Frontal cortex (tissue), 1 donor: Measurements from ENCODE around the gene MTOR. TPM values are rescaled to one million over a fixed set of nuclear protein-coding genes. Genes with fewer than 3 reads are reported as not detected.

Source experiments
- small RNA-seq: library from RNA; depleted of rRNA; stranded (forward); fragments of <200 nt; gene quantifications from one replicate; pipeline ENCODE3, GENCODE V24; 2014
- total RNA-seq: library from RNA; depleted of rRNA; stranded (reverse); fragments of >200 nt; gene quantifications from one replicate; pipeline ENCODE4 v1.2.3, GENCODE V29; 2014

Gene MTOR
- total RNA-seq, 1 donor from 2014 or later, result 38.7 TPM

Small RNA genes lying within 50 kb of the gene (small RNA-seq; reads per million reads assigned to genes)
- gene RNU6-291P, result not detected
- not detected for gene RNU6-537P
- not detected for gene RPL39P6

Other genes starting within 250 kb of the MTOR start
- 101 TPM for gene TARDBP, start 249.9 kb downstream of the MTOR start, total RNA-seq
- not detected for gene MASP2, start 215.3 kb downstream of the MTOR start, total RNA-seq
- gene SRM, start 202.5 kb downstream of the MTOR start, total RNA-seq, result 18.3 TPM
- 40.4 TPM for gene EXOSC10, start 162.7 kb downstream of the MTOR start, total RNA-seq
- 0.41 TPM for gene ANGPTL7, start 73.2 kb downstream of the MTOR start, total RNA-seq
- 12.6 TPM for gene UBIAD1, start 10.6 kb upstream of the MTOR start, total RNA-seq
- 12.2 TPM for gene DISP3, start 216.6 kb upstream of the MTOR start, total RNA-seq